HEK293 (cell line): ENCODE results near the gene CNTFR.

ENCODE experiments used
- GLIS1 ChIP-seq: fragments of 450-650 bp; formaldehyde crosslinking; IDR thresholded peaks from 2 replicates; pipeline ENCODE4 v1.5.1; 2016; ENCODE audit warnings: missing biosample characterization, missing genetic modification characterization
- HIC1 ChIP-seq: fragments of 450-650 bp; formaldehyde crosslinking; IDR thresholded peaks from 2 replicates; pipeline ENCODE4 v1.5.1; 2016; ENCODE audit warnings: missing biosample characterization, missing genetic modification characterization
- KLF8 ChIP-seq: fragments of 450-650 bp; formaldehyde crosslinking; IDR thresholded peaks from 2 replicates; pipeline ENCODE4 v1.5.1; 2016; ENCODE audit warnings: missing biosample characterization, missing genetic modification characterization
- OSR2 ChIP-seq: fragments of 450-650 bp; formaldehyde crosslinking; IDR thresholded peaks from 2 replicates; pipeline ENCODE4 v1.5.1; 2016; ENCODE audit warnings: missing biosample characterization, missing genetic modification characterization
- REPIN1 ChIP-seq: fragments of 450-650 bp; formaldehyde crosslinking; IDR thresholded peaks from 2 replicates; pipeline ENCODE4 v1.5.1; 2017; ENCODE audit warnings: missing biosample characterization, missing genetic modification characterization, low read depth
- SCRT1 ChIP-seq: fragments of 450-650 bp; formaldehyde crosslinking; IDR thresholded peaks from 2 replicates; pipeline ENCODE4 v1.5.1; 2016; ENCODE audit warnings: missing biosample characterization, missing genetic modification characterization, borderline replicate concordance
- SCRT2 ChIP-seq: fragments of 450-650 bp; formaldehyde crosslinking; IDR thresholded peaks from 2 replicates; pipeline ENCODE4 v1.5.1; 2016; ENCODE audit warnings: missing biosample characterization, missing genetic modification characterization
- SP7 ChIP-seq: fragments of 450-650 bp; formaldehyde crosslinking; IDR thresholded peaks from 2 replicates; pipeline ENCODE4 v1.5.1; 2016; ENCODE audit warnings: missing biosample characterization, missing genetic modification characterization
- WT1 ChIP-seq: fragments of 450-650 bp; formaldehyde crosslinking; IDR thresholded peaks from 2 replicates; pipeline ENCODE4 v1.5.1; 2016; ENCODE audit warnings: missing biosample characterization, missing genetic modification characterization
- ZFHX2 ChIP-seq: fragments of 450-650 bp; formaldehyde crosslinking; conservative IDR thresholded peaks from 2 replicates; pipeline ENCODE4 v1.5.1; 2016; ENCODE audit warnings: missing biosample characterization, missing genetic modification characterization
- ZFP41 ChIP-seq: fragments of 450-650 bp; formaldehyde crosslinking; IDR thresholded peaks from 2 replicates; pipeline ENCODE4 v1.5.1; 2016; ENCODE audit warnings: missing biosample characterization, missing genetic modification characterization, borderline replicate concordance
- ZNF214 ChIP-seq: fragments of 450-650 bp; formaldehyde crosslinking; IDR thresholded peaks from 2 replicates; pipeline ENCODE4 v1.5.1; 2017; ENCODE audit warnings: missing biosample characterization, mild to moderate bottlenecking, missing genetic modification characterization, borderline replicate concordance
- ZNF239 ChIP-seq: fragments of 450-650 bp; formaldehyde crosslinking; IDR thresholded peaks from 2 replicates; pipeline ENCODE4 v1.5.1; 2016; ENCODE audit warnings: missing biosample characterization, missing genetic modification characterization
- ZNF266 ChIP-seq: fragments of 450-650 bp; formaldehyde crosslinking; IDR thresholded peaks from 2 replicates; pipeline ENCODE4 v1.5.1; 2016; ENCODE audit warnings: missing biosample characterization, missing genetic modification characterization, low read depth
- ZNF324 ChIP-seq: fragments of 450-650 bp; formaldehyde crosslinking; IDR thresholded peaks from 2 replicates; pipeline ENCODE4 v1.5.1; 2016; ENCODE audit warnings: missing biosample characterization, missing genetic modification characterization
- ZNF341 ChIP-seq: fragments of 450-650 bp; formaldehyde crosslinking; IDR thresholded peaks from 2 replicates; pipeline ENCODE4; 2016; ENCODE audit warnings: low read depth, missing biosample characterization, missing genetic modification characterization
- ZNF362 ChIP-seq: fragments of 450-650 bp; formaldehyde crosslinking; IDR thresholded peaks from 2 replicates; pipeline ENCODE4 v1.5.1; 2016; ENCODE audit warnings: missing biosample characterization, missing genetic modification characterization
- ZNF366 ChIP-seq: fragments of 450-650 bp; formaldehyde crosslinking; conservative IDR thresholded peaks from 2 replicates; pipeline ENCODE4 v1.5.1; 2016; ENCODE audit warnings: missing biosample characterization, missing genetic modification characterization
- ZNF416 ChIP-seq: fragments of 450-650 bp; formaldehyde crosslinking; IDR thresholded peaks from 2 replicates; pipeline ENCODE4 v1.5.1; 2016; ENCODE audit warnings: missing biosample characterization, missing genetic modification characterization
- ZNF449 ChIP-seq: fragments of 450-650 bp; formaldehyde crosslinking; IDR thresholded peaks from 2 replicates; pipeline ENCODE4 v1.5.1; 2017; ENCODE audit warnings: missing biosample characterization, mild to moderate bottlenecking, missing genetic modification characterization, moderate library complexity
- ZNF518A ChIP-seq: fragments of 450-650 bp; formaldehyde crosslinking; conservative IDR thresholded peaks from 2 replicates; pipeline ENCODE4 v1.5.1; 2016; ENCODE audit warnings: low read depth, missing biosample characterization, missing genetic modification characterization
- ZNF530 ChIP-seq: fragments of 450-650 bp; formaldehyde crosslinking; IDR thresholded peaks from 2 replicates; pipeline ENCODE4 v1.5.1; 2016; ENCODE audit warnings: low read depth, missing biosample characterization, missing genetic modification characterization
- ZNF580 ChIP-seq: fragments of 450-650 bp; formaldehyde crosslinking; IDR thresholded peaks from 2 replicates; pipeline ENCODE4 v1.5.1; 2016; ENCODE audit warnings: missing biosample characterization, missing genetic modification characterization
- ZNF624 ChIP-seq: fragments of 450-650 bp; formaldehyde crosslinking; IDR thresholded peaks from 2 replicates; pipeline ENCODE4 v1.5.1; 2017; ENCODE audit warnings: missing biosample characterization, missing genetic modification characterization
- ZNF639 ChIP-seq: fragments of 450-650 bp; formaldehyde crosslinking; IDR thresholded peaks from 2 replicates; pipeline ENCODE4 v1.5.1; 2016; ENCODE audit warnings: missing biosample characterization, missing genetic modification characterization
- ZNF768 ChIP-seq: fragments of 450-650 bp; formaldehyde crosslinking; IDR thresholded peaks from 2 replicates; pipeline ENCODE4 v1.5.1; 2018; ENCODE audit warnings: missing biosample characterization, mild to moderate bottlenecking, missing genetic modification characterization
- ZSCAN5A ChIP-seq: fragments of 450-650 bp; formaldehyde crosslinking; IDR thresholded peaks from 2 replicates; pipeline ENCODE4 v1.5.1; 2016; ENCODE audit warnings: missing biosample characterization, missing genetic modification characterization

The CNTFR gene

GRCh38 chr9:34628656-34629490, 39.3 kb upstream of the CNTFR start, which contains the start of gene ARID3C (continued):
- TF ChIP-seq SP7 (tag by site-specific recombination): no peak
- TF ChIP-seq KLF8 (tag by site-specific recombination): no peak
- no peak for TF ChIP-seq ZSCAN5A
- TF ChIP-seq ZNF266 (tag by site-specific recombination): no peak
- TF ChIP-seq ZNF580 (tag by site-specific recombination): no peak
- TF ChIP-seq ZNF239 (tag by site-specific recombination): no peak
- no peak for TF ChIP-seq ZNF768 (tag by site-specific recombination)
- no peak for TF ChIP-seq SCRT1 (tag by site-specific recombination)
- TF ChIP-seq ZNF362 (tag by site-specific recombination): no peak
- TF ChIP-seq ZNF341 (tag by site-specific recombination): no peak
- TF ChIP-seq ZNF449: no peak
- TF ChIP-seq OSR2: no peak
- no peak for TF ChIP-seq WT1
- no peak for TF ChIP-seq ZNF416
- TF ChIP-seq ZFHX2: peak; percentile 67
- no peak for TF ChIP-seq GLIS1 (tag by site-specific recombination)
- no peak for TF ChIP-seq ZNF518A (tag by site-specific recombination)
- no peak for TF ChIP-seq ZNF324 (tag by site-specific recombination)
- no peak for TF ChIP-seq ZNF639
- no peak for TF ChIP-seq ZFP41 (tag by site-specific recombination)
- TF ChIP-seq ZNF214: no peak
- no peak for TF ChIP-seq ZNF530 (tag by site-specific recombination)
- peak; percentile 86 for TF ChIP-seq SCRT2 (tag by site-specific recombination)
- TF ChIP-seq HIC1 (tag by site-specific recombination): no peak
- TF ChIP-seq REPIN1 (tag by site-specific recombination): no peak
- no peak for TF ChIP-seq ZNF624
- peak; percentile 58; the same call in 1 of the 2 replicates for TF ChIP-seq ZNF366 (tag by site-specific recombination)
